HFFc6 (cell line): Measurements from ENCODE around the gene MAPKAPK5. TPM values are rescaled to one million over a fixed set of nuclear protein-coding genes. Genes with fewer than 3 reads are reported as not detected.
"Not testable (repeated sequence)": the region's sequence is repeated elsewhere in the genome, so short reads cannot be mapped to it uniquely, and the experiment has no call there.

Experiments used
- DNase-seq: peaks from one replicate; pipeline ENCODE4 v3.0.0-alpha.2; 2018
- H3K27ac Mint-ChIP-seq: 2 replicates; pipeline ENCODE4 v1.8.0; 2020; ENCODE audit warnings: mild to moderate bottlenecking, mixed read lengths
- H3K27me3 Mint-ChIP-seq: 2 replicates; pipeline ENCODE4 v1.8.0; 2021; ENCODE audit warnings: mild to moderate bottlenecking, moderate library complexity, mixed read lengths; ENCODE audit not compliant: insufficient read depth
- H3K36me3 Mint-ChIP-seq: 2 replicates; pipeline ENCODE4 v1.8.0; 2021; ENCODE audit warnings: low read depth, mixed read lengths
- H3K4me1 Mint-ChIP-seq: 2 replicates; pipeline ENCODE4 v1.8.0; 2020; ENCODE audit warnings: low read depth, mixed read lengths
- H3K4me3 Mint-ChIP-seq: 2 replicates; pipeline ENCODE4 v1.8.0; 2020; ENCODE audit warnings: mild to moderate bottlenecking, moderate library complexity, mixed read lengths
- H3K9me3 Mint-ChIP-seq: 2 replicates; pipeline ENCODE4 v1.8.0; 2020; ENCODE audit warnings: mild to moderate bottlenecking, mixed read lengths
- CTCF ChIP-seq: fragments of 200-600 bp; sonication (generic); IDR thresholded peaks from 2 replicates; pipeline ENCODE4 v1.5.0; 2021; ENCODE audit warnings: antibody characterized with exemption, mild to moderate bottlenecking
- total RNA-seq, 6 experiments: library from RNA; stranded (reverse); fragmentation: NEBNext Ultra II Directional; extraction: Animal tissue kit (Norgen Biotek cat#: 25700); gene quantifications; 2 replicates in 1 of 6; 3 replicates in 5 of 6; pipeline ENCODE4 v1.2.3, GENCODE V29; 2021

MAPKAPK5 gene
- total RNA-seq, 6 experiments from 2014 or later = 31.2 to 36.7 (median 34.1) TPM

GRCh38 chr12:111927346-111927745 is 85.3 kb downstream of the MAPKAPK5 start:
- no peak for DNase-seq
- TF ChIP-seq CTCF = no peak
- H3K27ac Mint-ChIP-seq = no peak overlapping the region
- H3K4me3 Mint-ChIP-seq = no peak overlapping the region
- no peaks in the 10 kb centered on the region for H3K4me1 Mint-ChIP-seq
- no peaks in the 10 kb centered on the region for H3K36me3 Mint-ChIP-seq
- no peaks in the 10 kb centered on the region for H3K9me3 Mint-ChIP-seq
- H3K27me3 Mint-ChIP-seq = no peaks in the 10 kb centered on the region

DNA sequence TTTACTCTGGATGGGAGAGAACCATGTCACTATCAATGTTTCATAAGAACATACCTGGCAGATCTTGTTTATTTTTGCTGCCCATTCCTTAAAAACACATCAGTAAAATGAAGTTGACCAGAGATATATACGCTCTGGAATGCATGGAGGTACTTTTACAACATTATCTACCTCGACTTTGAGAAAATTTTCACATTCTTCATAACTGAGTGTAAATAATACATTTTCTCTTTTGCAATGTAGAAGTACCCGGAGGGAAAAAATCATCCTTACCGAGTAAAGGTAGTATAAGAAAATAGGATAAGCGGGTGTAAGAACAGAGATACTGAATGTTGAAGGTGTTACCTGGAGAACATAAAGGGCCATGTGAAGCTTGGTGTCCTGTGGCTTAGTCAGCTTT is 90.2 kb downstream of the MAPKAPK5 start:
- Mint-ChIP-seq H3K4me1 (peaks cover 4% of the 10 kb centered on the region; the same call in 1 of the 2 replicates), H3K9me3 (no peaks in the 10 kb centered on the region)

DNA sequence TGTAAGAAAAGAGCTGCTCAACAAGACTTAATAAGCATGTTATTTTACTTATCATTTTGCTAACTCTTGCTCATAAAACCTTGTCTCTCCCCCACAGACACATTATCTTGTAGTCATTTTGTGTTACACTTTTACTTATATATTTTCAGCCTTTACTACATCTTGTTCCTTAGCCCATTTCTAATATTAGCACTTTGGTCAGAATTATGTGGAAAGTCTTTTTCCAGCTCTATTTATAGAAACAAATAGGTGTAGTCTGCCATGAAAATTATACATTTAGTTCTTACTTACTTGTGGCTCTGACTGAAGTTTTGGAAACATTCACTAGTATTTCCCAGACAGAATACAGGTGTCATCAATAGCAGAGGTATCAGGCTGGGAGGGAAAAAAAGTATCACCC is 94.8 kb downstream of the MAPKAPK5 start:
- H3K36me3 Mint-ChIP-seq = no peaks in the 10 kb centered on the region
- no peak overlapping the region for H3K4me3 Mint-ChIP-seq
- DNase-seq = no peak
- H3K4me1 Mint-ChIP-seq = peaks cover 11% of the 10 kb centered on the region; the same call in 1 of the 2 replicates
- no peak for TF ChIP-seq CTCF
- H3K9me3 Mint-ChIP-seq = no peaks in the 10 kb centered on the region
- no peaks in the 10 kb centered on the region; the same call in none of the 2 replicates for H3K27me3 Mint-ChIP-seq
- no peak overlapping the region for H3K27ac Mint-ChIP-seq

More for the DNA sequence above, 90.2 kb downstream of the MAPKAPK5 start:
- TF ChIP-seq CTCF = no peak
- Mint-ChIP-seq H3K4me3 (no peak overlapping the region), H3K27me3 (no peaks in the 10 kb centered on the region; the same call in none of the 2 replicates), H3K36me3 (no peaks in the 10 kb centered on the region), H3K27ac (no peak overlapping the region)
- DNase-seq = no peak

- no peak for TF ChIP-seq CTCF
- no peaks in the 10 kb centered on the region for H3K9me3 Mint-ChIP-seq
- H3K36me3 Mint-ChIP-seq = no peaks in the 10 kb centered on the region
- H3K27ac Mint-ChIP-seq = peak overlapping the region; percentile 51
- H3K4me3 Mint-ChIP-seq = no peak overlapping the region
- peak; percentile 56 for DNase-seq
- peaks cover 14% of the 10 kb centered on the region for H3K4me1 Mint-ChIP-seq
- no peaks in the 10 kb centered on the region; the same call in none of the 2 replicates for H3K27me3 Mint-ChIP-seq
Measured at GRCh38 chr12:111937429-111937828, 95.4 kb downstream of the MAPKAPK5 start.

- DNase-seq = peak; percentile 86
- H3K4me1 Mint-ChIP-seq = peaks cover 15% of the 10 kb centered on the region
- H3K9me3 Mint-ChIP-seq = no peaks in the 10 kb centered on the region
- no peaks in the 10 kb centered on the region; the same call in 1 of the 2 replicates for H3K27me3 Mint-ChIP-seq
- H3K36me3 Mint-ChIP-seq = no peaks in the 10 kb centered on the region
- TF ChIP-seq CTCF = no peak
- peak overlapping the region; percentile 50; the same call in 1 of the 2 replicates for H3K27ac Mint-ChIP-seq
- no peak overlapping the region for H3K4me3 Mint-ChIP-seq
Measured at GRCh38 chr12:111942557-111942956, 100.5 kb downstream of the MAPKAPK5 start.

DNA sequence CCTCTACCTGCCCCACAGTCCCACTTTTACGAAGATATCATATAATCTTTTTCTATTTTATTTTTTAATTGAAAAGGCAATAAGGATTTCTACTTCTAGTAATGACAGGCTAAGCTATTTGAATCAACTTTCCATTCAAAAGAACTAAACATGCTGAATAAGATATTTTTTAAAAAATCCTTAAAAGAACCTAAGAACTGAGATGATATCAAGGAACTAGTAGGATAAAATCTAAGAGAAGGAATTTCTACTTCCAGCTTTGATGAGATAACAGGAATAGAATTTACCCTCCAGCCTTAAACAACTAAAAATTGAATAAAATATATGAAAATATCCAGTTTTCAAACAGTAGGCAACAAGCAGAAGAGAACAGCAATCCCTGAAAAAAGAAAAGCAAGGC is 101.9 kb downstream of the MAPKAPK5 start:
- TF ChIP-seq CTCF = no peak
- no peaks in the 10 kb centered on the region for H3K9me3 Mint-ChIP-seq
- peaks cover 11% of the 10 kb centered on the region for H3K4me1 Mint-ChIP-seq
- H3K27me3 Mint-ChIP-seq = no peaks in the 10 kb centered on the region; the same call in 1 of the 2 replicates
- no peak overlapping the region for H3K4me3 Mint-ChIP-seq
- H3K36me3 Mint-ChIP-seq = no peaks in the 10 kb centered on the region
- no peak for DNase-seq
- H3K27ac Mint-ChIP-seq = no peak overlapping the region

- not testable (repeated sequence) for H3K27ac Mint-ChIP-seq
Measured at GRCh38 chr12:111950961-111951676, 109.1 kb downstream of the MAPKAPK5 start.

More at GRCh38 chr12:111950961-111951676, 109.1 kb downstream of the MAPKAPK5 start:
- not testable (repeated sequence) for H3K27me3 Mint-ChIP-seq, H3K4me3 Mint-ChIP-seq, DNase-seq
- H3K36me3 Mint-ChIP-seq = peaks cover 12% of the 10 kb centered on the region
- H3K9me3 Mint-ChIP-seq = peaks cover 12% of the 10 kb centered on the region
- peaks cover 14% of the 10 kb centered on the region; the same call in 1 of the 2 replicates for H3K4me1 Mint-ChIP-seq
